HG03135 (cell line): ENCODE measurements around the gene TSPO.
A peak's percentile ranks its signal among the peaks of the same experiment; 100 is the strongest.
"Not testable (repeated sequence)": the region's sequence is repeated elsewhere in the genome, so short reads cannot be mapped to it uniquely, and the experiment has no call there.

Experiments
- ATAC-seq: cut with Tn5 transposase; IDR thresholded peaks from one replicate; pipeline ENCODE4 v1.9.1; 2021; ENCODE audit warnings: mild to moderate bottlenecking, moderate library complexity; ENCODE audit not compliant: unreplicated experiment

Gene TSPO

DNA sequence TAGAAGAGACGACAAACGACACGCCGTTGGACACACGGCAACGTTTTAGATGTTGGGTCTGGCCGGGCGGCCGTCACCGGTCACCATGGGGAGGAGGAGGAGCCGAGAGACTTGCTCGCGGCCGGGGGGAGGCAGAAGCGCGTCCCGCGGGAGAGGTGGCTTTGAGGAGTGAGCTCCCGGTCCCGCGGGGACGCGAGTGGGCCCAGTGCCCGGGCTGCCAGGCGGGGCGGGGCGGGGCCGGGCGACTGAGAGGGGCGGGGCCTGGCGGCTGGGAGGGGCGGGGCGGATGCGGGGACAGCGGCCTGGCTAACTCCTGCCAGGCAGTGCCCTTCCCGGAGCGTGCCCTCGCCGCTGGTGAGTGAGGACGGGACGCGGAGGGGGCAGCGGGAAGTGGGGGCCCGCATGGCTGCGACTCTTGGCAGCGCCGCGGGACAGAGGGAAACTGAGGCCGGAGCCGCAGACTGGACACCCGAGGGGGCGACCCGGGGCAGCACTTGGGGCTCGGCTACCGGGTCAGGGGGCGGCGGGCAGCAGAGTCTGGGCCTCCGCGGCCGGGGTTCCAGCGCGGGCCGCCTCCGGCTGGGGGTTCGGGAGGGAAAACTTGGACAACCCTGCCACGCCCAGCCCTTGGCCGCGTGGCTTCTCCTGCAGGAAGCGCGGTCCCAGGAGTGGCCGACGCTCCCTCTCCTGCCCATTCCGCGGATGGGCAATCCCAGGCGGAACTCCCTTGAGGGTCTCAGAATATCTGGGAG lies at the start of gene TSPO:
TSPO (plus strand) TSS at position 309 of the 752 bp plus-strand sequence. CDS start 7,680 bp downstream, outside the sequence.
- no peak for ATAC-seq

GRCh38 chr22:43104056-43104625 lies 47.2 kb upstream of the TSPO start:
- not testable (repeated sequence) for ATAC-seq

GRCh38 chr22:43104950-43105349 lies 46.4 kb upstream of the TSPO start:
- not testable (repeated sequence) for ATAC-seq

- ATAC-seq: no peak
These were observed 45.1 kb upstream of the TSPO start for GRCh38 chr22:43106302-43106701.

DNA sequence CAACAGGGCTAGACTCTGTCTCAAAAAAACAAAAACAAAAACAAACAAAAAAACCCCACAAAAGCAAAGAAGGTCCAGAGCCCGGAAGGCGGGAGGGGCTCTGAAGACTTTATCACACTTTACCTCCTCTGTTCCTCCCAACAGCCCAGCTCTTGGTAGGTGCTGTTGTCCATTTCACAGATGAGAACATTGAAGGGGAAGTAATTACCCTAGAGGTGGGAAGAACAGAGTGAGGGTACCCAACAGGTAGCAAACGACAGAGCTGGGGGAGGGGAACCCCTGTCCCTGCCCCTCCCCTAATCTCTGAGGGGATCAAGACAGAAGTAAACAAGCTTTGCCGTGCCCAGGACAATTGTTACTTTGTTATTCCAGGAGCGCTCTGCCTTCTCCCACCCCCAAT lies 41.8 kb upstream of the TSPO start:
- ATAC-seq: no peak

- no peak for ATAC-seq
These were observed 41.4 kb upstream of the TSPO start for GRCh38 chr22:43109921-43110443.

- no peak for ATAC-seq
These were observed 40.9 kb upstream of the TSPO start, which contains the start of gene BIK for GRCh38 chr22:43110444-43110926. Gene BIK (plus strand): TSS chr22:43110750. CDS start chr22:43124023, 13,273 bp downstream.

DNA sequence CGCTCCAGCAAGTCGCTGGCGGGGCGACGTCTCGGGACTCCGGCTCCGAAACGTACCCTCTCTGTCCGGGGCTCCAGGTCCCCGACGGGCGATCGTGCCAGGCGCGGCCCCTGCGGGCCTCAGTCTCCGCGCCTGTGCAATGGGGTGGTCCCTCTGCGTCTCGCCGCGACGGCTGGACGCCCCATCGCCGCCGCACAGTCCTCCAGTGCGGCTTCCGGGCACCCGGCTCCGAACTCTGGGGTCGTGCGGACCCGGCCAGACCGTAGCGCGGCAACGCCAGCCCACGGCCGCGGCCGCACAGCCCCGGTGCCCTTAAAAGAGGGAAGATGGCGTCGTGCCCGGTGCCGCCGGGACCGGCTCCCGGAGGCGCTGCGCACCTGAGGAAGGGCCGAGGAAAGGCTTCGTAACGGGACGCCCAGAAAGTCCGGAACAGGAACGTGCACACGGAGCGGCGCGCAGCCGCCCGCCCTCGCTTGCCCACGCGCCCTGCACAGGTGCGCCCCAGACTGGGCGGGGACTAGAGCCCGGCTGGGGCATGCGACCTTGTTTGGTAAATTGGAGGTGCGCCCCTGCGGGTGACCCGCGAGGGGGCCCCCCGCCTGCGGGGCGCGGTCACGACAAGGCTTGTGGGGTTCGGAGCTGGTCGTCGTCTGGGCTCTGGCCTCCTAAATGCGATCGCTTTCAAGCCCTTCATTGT lies 40.3 kb upstream of the TSPO start:
- no peak for ATAC-seq

- ATAC-seq: no peak
These were observed 37.7 kb upstream of the TSPO start for GRCh38 chr22:43113526-43114251.

DNA sequence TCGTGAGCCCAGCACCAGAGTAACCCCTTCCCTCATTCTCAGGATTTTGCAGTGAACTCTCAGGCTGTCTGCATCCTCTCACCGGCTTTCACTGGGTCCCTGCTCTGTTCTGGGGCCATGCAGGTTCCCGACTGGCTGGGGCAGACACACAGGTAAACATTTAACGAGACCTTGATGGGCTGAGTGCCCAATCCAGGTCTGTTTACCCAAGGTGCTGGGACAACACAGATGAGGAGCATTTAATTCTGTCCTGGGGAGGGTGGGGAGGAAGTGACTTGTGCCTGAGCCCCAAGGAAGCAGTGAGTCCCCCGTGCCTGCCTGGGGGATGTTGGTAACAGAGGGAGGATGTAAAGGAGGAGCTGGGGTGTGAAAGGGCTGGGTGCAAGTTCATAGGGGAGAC lies 36.4 kb upstream of the TSPO start:
- ATAC-seq: no peak

DNA sequence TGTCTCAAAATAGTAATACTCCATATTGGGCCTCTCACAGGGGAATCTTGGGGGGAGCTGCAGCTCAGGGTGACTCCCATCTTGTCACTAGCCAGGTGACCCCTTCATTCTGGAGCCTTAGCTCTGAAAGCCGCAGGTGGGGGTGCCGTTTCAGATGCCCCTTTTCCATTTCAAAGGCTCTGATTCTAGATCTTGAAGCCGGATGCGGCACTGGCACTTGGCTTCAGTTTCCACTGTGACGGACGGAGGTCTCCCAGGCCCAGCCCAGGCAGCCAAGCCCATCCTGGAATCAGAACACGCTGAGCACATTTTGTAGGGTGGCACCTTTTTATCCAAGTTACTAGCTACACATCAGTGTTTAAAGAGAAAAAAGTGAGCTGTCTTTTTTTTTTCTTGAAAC lies 34.4 kb upstream of the TSPO start:
- ATAC-seq: no peak

DNA sequence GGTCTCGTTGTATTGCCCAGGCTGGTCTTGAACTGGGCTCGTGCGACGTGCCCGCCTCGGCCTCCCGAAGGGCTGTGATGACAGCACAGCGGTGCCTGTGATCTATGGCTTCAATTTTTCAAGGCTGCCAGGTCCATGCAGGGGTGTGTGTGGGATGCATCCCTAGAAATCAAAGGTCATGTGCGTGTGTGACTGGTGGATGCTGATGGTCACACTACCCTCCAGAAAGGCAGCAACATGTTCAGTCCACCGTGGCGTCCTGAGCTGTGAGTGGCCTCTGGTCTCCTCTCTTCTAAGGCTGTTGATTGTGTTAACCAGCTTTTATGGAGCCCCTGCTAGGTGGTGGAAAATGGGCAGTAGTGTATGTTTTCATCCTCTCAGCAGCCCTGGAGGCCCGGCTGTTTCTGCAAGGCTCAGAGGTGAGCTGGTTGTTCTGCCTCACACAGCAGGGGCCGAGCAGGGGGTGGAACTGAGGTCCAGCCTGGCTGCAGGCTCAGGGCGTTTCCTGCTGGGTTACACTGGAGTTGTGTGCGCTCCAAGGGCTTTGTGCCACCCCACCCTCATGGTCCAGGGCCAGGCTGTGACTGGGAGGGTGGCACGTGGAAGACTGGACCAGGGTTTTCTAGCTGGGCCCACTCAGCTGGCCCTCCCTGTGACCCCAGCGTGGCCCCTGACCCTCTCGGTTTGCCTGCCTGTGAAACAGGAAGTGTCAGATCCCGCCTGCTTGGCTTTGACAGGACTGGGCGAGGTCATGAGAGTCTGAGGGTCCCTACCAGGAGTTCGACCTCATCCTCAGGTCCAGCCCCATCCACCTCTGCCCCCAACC lies 33.1 kb upstream of the TSPO start:
- ATAC-seq: peak; percentile 10

GRCh38 chr22:43118953-43119458 lies 32.4 kb upstream of the TSPO start:
- ATAC-seq: peak; percentile 48

DNA sequence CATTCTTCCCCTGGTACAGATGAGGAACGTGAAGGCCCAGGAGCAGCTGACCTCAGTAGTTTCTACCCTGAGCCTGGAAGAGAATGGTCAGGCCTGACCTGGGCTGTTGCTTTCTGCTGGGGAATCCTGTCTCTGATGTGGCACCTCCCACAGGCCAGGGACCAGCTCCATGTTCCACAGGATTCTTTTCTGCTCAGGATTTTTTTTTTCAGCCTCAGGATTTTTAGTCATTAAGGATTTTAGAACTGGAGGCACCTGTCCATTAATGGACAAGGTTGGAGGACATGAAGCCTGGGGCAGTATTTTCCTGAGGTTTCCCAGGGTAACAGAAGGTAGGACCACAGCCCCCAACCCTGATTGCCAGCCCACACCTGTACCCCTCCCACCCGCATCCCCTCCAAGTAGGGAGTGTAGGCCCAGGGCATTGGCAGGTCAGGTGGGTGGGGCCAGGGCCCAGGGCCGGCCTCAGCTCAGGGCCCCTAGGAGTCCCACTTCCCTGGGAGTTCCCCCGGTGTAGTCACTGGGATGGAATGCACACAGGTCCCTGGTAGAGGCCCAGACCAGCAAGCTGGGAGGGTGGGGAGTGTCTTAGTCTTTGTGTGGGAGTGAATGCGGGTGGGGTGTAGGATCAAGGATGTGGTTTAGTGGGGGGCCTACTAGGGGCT lies 24.7 kb upstream of the TSPO start:
- ATAC-seq: no peak

GRCh38 chr22:43127166-43127908 lies 24.0 kb upstream of the TSPO start:
- no peak for ATAC-seq

- no peak for ATAC-seq
These were observed 23.2 kb upstream of the TSPO start for GRCh38 chr22:43128116-43128515.

DNA sequence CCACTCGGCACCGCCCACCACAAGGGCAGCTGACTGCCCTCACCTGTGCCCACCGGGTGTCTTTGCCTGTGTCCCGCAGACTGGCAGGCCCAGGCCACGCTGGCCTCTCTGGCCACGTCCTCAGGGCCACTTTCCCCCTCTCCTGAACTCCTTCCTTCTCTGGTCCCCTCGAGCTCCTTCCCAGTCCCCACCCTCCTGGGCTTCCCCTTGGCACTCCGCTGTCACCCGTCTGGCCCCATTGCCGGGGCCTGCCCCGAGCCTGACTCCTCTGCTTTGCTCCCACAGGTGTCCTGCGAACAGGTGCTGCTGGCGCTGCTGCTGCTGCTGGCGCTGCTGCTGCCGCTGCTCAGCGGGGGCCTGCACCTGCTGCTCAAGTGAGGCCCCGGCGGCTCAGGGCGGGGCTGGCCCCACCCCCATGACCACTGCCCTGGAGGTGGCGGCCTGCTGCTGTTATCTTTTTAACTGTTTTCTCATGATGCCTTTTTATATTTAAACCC lies 22.4 kb upstream of the TSPO start:
- ATAC-seq: no peak
